ENCODE measurements around the gene HIVEP3. TPM values are rescaled to one million over a fixed set of nuclear protein-coding genes. Genes with fewer than 3 reads are reported as not detected.

The HIVEP3 gene
- total RNA-seq, 1 experiment from 2014 or later = 1.4 TPM

DNA sequence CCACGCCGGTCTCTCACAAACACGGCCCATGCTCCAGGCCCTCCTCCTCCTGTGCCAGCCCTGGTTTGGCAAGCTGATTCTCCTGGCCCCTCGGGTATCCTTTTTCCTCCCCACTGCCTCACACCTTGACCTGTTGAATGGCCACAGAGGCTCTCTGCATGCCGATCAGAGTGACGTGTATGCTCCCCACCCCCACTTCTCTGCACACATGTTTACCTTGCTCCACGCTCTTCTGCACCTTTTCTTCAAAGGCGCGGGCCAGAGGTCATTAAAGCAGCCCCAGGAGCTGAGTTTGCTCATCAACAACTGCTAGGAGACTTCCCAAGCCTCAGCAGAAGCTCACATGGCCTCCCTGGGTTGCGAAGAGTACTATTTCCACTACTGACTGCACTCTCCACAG is 295.0 kb downstream of the HIVEP3 start:
- Histone ChIP-seq H3K27me3 (ENCODE audit: insufficient read depth, low read length) (no peaks in the 10 kb centered on the region), H3T11ph (ENCODE audit: low read length) (no peak overlapping the region), H3K9ac (ENCODE audit: extremely low read depth, insufficient read length, low read length) (no peak overlapping the region), H3K79me2 (ENCODE audit: insufficient read depth, low read length) (no peaks in the 10 kb centered on the region), H3K4me2 (ENCODE audit: insufficient read depth, insufficient read length, low read length) (no peak overlapping the region), H3K4ac (ENCODE audit: low read depth, low read length) (no peak overlapping the region), H4K91ac (ENCODE audit: insufficient read length, low read depth, low read length) (no peak overlapping the region), H3K23ac (ENCODE audit: insufficient read length, low read depth, low read length) (no peak overlapping the region), H3K4me1 (ENCODE audit: insufficient read depth, low read length) (peaks cover 4% of the 10 kb centered on the region; the same call in 1 of the 2 replicates), H3K27ac (ENCODE audit: insufficient read length, low read depth, low read length) (no peak overlapping the region), H4K5ac (ENCODE audit: insufficient read length, low read depth, low read length) (no peak overlapping the region), H2AFZ (ENCODE audit: low read length) (no peak overlapping the region), H2BK12ac (ENCODE audit: insufficient read length, low read depth, low read length) (no peak overlapping the region), H4K20me1 (ENCODE audit: control insufficient read depth, insufficient read depth, insufficient read length) (no peaks in the 10 kb centered on the region), H3K23me2 (ENCODE audit: insufficient read length, low read depth, low read length, poor library complexity, severe bottlenecking) (no peaks in the 10 kb centered on the region), H3K56ac (ENCODE audit: insufficient read length, low read depth, low read length) (no peak overlapping the region), H3K79me1 (ENCODE audit: insufficient read depth, low read depth, low read length, poor library complexity, severe bottlenecking) (no peaks in the 10 kb centered on the region), H2AK5ac (ENCODE audit: insufficient read length, low read length) (no peak overlapping the region), H2BK15ac (ENCODE audit: low read depth, low read length) (no peak overlapping the region), H2BK120ac (ENCODE audit: low read depth, low read length, poor library complexity, severe bottlenecking) (no peak overlapping the region), H2BK5ac (ENCODE audit: insufficient read length, low read length) (no peak overlapping the region), H2BK20ac (ENCODE audit: low read depth, low read length, poor library complexity, severe bottlenecking) (no peak overlapping the region), H3K18ac (ENCODE audit: insufficient read length, low read depth, low read length) (no peak overlapping the region), H3K9me3 (ENCODE audit: control insufficient read depth, low read depth, low read length) (no peaks in the 10 kb centered on the region), H4K8ac (replicated peaks; ENCODE audit: insufficient read length, low read depth, low read length) (no peak overlapping the region), H3K14ac (ENCODE audit: insufficient read depth, low read length) (no peak overlapping the region)
- H3K9me3 Mint-ChIP-seq = no peaks in the 10 kb centered on the region
- peak; percentile 12 for DNase-seq
- H3K27ac Mint-ChIP-seq = peak overlapping the region in 1 of 3 experiments; percentile 81; a peak in 2 of 7 replicates
- no peak for TF ChIP-seq CTCF (conservative IDR thresholded peaks at IDR 0.05)
- H3K27me3 Mint-ChIP-seq (ENCODE audit: low read depth) = no peaks in the 10 kb centered on the region; the same call in 1 of the 2 replicates
- WGBS (ENCODE audit: extremely low coverage, insufficient read length, low lambda C conversion rate) = no CpG with 5 or more reads among the region's 10 CpGs
- no peak overlapping the region for H3K4me3 Mint-ChIP-seq
- peaks cover 30% of the 10 kb centered on the region in 2 experiments for H3K4me1 Mint-ChIP-seq
- no peaks in the 10 kb centered on the region for H3K36me3 Mint-ChIP-seq (ENCODE audit: insufficient read depth in 1 of 3, low read depth in 3 of 3)

Measured in H9 (cell line).